Left colon (tissue), 2 donors: ENCODE data around the gene MAPK8IP2. TPM values are rescaled to one million over a fixed set of nuclear protein-coding genes. Genes with fewer than 3 reads are reported as not detected.
"Not testable (repeated sequence)": the region's sequence is repeated elsewhere in the genome, so short reads cannot be mapped to it uniquely, and the experiment has no call there.

Experiments used
- ATAC-seq: fragments of 200-7000 bp; cut with Tn5 transposase; one replicate; pipeline ENCODE4 v1.9.1; 2020; ENCODE audit warnings: mild to moderate bottlenecking, moderate library complexity
- DNase-seq, 2 donors: peaks; one replicate each; pipeline ENCODE4 v3.0.0-alpha.2; 2020
- intact Hi-C, 2 donors: fragments of 100-400 bp; cut with DNase I in 1 of 2; cut with micrococcal nuclease in 1 of 2; formaldehyde crosslinking; loops; one replicate each; pipeline versions ENCODE4 v1.11.2 to v1.14.0; 2022; cut with DNase I, micrococcal nuclease
- total RNA-seq, 2 donors: library from RNA; stranded (reverse); fragmentation: NEBNext Ultra II Directional; extraction: Animal tissue kit (Norgen Biotek cat#: 25700); gene quantifications; one replicate each; pipeline ENCODE4 v1.2.1, GENCODE V29; 2021
- donor health status: DM: no; HTN: no; CAD: no.
- donor health status: DM: yes; HTN: yes; CAD: no.

Gene MAPK8IP2
- total RNA-seq, 2 donors from 2014 or later, result 1.2 to 1.5 TPM

DNA sequence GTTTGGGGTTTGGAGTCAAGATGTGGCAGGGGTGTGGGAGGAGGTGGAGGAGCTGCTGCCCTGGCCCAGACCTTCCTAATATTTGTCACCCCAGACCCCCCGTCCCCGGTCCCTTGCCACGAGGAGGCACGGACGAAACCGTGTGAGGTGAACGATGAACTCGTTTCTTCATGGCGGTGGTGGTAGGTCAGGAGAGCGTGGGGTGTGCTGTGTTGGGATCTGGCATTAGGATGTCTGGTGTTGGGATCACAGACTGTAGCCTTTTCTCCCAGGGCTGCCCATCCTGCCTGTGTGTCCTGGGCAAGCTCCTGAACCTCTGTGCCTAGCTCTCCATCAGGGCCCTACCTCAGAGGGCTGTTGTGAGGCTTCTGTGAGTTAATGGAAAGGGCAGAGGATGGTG is 8.4 kb downstream of the MAPK8IP2 start:
- ATAC-seq (no peak), DNase-seq (no peak)
- intact Hi-C loops, result no loop called here

DNA sequence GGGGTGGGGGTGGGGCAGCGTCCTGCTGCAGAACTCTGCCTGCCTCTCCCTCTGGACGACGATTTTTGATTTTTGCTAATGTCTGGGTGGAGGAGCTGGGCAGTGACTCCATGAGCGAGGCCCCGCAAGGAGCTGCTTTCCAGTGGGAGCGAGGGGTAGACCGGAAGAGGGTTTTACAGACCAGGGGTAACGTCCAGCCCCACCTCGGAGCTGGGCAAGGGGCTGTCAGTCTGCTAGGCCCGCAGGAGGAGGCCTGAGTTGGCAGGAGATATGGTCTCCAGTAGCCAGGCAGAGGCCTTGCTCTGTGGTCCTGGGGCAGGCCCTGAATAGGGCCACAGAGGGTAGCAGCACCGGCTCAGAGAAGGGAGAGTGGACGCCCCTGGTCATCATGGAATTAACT is 9.0 kb downstream of the MAPK8IP2 start:
- no peak for DNase-seq
- intact Hi-C loops, result no loop called here
- no peak for ATAC-seq

DNA sequence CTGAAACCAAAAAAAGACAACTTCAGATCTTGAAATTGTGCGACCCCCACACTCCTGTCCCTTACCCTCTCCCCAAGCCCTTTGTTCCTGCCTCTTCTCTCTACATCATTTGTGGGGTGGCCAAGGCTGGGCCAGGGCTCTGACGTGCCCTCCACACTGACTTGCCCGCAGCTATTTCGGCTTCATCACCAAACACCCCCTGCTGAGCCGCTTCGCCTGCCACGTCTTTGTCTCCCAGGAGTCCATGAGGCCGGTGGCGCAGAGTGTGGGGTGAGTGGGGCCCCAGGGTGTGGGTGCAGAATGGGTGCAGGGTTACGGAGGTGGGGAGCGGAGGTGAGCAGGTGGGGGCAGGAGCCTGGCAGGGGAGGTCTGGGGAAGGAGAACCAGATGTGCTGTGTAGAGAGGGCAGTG is 9.5 kb downstream of the MAPK8IP2 start:
- DNase-seq (no peak), ATAC-seq (no peak)
- intact Hi-C loops, result no loop called here

DNA sequence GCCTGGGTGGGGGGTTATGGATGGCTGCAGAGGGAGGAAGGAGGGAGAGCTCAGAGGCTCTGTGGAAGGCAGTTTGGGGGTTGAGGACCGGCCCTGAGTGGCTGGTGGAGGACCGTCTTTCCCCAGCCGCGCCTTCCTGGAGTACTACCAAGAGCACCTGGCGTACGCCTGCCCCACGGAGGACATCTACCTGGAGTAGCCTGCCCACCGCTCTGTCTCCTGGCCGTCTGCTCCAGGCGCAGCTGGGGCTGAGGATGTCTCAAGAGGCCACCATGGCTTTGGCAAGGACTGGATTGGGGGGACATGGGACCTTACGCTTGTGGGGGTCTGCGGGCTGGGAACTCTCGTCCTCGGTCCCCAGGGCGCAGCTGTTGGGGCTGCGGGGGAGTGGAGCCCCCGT is 10.0 kb downstream of the MAPK8IP2 start:
- ATAC-seq, result no peak
- no peak for DNase-seq
- intact Hi-C loops, result no loop called here

DNA sequence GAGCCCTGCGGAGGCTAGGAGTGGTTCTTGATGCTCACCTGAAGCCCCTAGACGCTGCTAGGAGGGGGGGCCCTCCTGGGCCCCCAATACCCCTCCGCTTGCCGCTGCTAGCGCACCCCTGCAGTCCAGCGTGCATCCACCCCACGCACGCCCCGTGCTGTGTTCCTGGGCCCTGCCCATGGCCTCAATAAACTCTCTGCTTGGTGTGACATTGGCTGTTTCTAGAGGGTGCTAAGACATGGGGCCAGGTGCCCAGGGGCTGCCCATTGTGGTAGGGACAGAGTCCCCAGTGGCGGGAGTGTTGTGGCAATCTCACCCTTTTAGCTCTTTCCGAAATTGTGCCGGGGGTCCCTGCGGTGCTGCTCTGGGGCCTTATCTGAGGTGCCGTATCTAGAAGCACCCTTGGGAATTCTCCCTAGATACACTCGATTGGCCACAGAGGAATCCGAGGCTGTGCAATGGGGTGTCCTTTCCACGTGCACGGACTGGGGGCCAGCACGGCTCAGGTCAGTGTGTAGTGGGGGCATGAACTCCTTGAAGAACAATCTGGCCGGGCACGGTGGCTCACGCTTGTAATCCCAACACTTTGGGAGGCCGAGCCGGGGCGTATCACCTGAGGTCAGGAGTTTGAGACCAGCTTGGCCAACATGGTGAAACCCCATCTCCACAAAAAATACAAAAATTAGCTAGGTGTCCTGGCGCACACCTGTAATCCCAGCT is 10.9 kb downstream of the MAPK8IP2 start:
- intact Hi-C loops, result no loop called here
- DNase-seq (no peak), ATAC-seq (no peak)

DNA sequence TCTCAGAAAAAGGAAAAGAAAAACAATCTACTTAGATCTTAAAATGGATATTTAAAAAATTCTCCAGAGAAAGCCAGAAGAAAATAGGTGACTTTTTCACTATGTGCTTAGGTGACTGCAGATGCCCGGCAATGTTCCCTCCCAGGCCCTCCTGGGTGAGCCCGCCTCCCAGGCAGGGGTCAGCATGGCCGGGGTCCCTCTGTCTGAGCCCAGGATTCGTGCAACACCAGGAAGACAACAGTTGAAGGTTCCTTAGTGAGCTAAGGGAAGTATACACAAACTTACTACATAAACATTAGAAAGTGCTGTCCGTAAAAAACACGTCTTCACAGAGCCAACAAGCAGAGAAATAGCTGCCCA is 11.6 kb downstream of the MAPK8IP2 start:
- ATAC-seq (no peak), DNase-seq (no peak)
- intact Hi-C loops, result no loop called here

DNA sequence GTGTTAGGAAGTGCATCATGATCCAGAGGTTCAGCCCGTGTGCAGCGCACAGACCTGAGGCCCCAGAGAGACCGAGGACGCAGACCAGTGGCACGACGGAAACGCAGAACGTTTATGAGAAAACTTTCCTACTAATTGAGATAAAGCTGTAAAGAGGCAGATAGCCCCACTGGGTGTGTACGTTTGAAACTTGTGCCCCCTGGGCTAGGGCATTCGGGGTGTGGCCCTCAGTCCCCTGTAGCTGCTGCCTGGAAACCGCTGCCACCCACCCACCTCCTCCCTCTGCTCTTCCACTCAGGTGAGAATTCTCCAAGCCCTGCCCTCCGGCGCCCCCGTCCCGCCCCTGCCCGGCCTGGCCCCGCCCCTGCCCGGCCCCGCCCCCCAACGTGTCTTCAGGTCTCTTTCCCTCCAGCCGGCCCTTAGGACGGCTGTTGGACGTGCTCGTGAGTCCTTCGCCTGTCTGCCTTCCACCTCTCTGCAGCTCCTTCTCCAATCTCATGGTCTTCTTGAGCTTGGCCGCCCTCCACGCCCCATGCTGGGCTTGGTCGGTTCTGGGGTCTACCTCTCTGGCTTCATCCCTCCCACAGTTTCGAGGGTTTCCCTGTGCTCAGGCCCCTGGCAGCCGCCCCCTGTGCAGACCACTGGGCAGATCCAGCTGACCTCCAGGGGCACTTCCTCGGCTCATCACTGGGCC is 12.1 kb downstream of the MAPK8IP2 start:
- peak; percentile 67 to 74 for DNase-seq
- ATAC-seq, result peak; percentile 79
- intact Hi-C loops, result no loop called here

DNA sequence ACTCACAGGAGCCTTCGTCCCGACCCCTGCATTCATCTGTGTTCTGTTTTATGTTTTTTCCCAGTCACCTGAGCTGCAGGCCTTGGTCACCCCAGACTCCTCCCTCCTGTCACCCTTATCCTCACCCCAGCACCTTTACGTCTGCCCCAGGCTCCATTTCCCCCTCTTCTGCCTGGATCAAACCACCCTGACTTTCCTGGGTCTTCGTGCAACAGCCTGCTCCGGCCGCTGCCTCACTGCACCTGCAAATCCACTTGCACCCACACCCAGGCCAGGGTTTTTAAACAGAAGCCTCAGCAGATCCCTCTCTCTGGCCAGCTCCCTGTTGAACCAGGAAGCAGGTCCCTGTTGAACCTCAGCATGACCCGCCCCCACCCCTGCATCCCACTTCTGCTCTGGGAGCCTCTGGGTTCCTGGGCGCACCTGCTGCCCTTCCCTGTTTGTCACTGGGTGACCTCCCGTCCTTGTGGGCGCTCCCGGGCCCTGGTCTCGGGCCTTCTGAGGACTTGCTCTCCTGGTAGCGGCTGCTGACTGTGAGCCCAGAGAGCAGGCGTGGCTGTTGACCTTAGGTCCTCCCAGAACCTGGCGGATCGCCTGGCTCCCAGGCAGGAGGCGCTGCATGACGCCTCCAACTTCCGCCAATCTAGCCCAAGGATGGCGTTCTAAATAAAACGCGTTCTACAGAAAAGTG is 12.8 kb downstream of the MAPK8IP2 start:
- peak; percentile 92 for ATAC-seq
- DNase-seq, result peak; percentile 87 to 93
- intact Hi-C loops, result no loop called here

DNA sequence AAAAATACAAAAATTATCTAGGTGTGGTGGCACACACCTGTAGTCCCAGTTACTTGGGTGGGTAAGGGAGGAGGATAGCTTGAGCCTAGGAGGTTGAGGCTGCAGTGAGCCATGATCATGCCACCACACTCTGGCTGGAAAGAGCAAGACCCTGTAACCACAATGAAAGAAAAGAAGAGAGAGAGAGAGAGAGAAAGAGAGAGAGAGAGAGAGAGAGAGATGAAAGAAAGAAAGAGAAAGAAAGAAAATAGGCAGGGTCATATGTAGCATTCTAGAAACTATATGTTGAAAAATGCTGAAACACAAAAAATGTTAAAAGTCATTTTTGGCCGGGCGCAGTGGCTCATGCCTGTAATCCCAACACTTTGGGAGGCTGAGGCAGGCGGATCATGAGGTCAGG is 13.7 kb downstream of the MAPK8IP2 start:
- DNase-seq, ATAC-seq, intact Hi-C loops: not testable (repeated sequence)

DNA sequence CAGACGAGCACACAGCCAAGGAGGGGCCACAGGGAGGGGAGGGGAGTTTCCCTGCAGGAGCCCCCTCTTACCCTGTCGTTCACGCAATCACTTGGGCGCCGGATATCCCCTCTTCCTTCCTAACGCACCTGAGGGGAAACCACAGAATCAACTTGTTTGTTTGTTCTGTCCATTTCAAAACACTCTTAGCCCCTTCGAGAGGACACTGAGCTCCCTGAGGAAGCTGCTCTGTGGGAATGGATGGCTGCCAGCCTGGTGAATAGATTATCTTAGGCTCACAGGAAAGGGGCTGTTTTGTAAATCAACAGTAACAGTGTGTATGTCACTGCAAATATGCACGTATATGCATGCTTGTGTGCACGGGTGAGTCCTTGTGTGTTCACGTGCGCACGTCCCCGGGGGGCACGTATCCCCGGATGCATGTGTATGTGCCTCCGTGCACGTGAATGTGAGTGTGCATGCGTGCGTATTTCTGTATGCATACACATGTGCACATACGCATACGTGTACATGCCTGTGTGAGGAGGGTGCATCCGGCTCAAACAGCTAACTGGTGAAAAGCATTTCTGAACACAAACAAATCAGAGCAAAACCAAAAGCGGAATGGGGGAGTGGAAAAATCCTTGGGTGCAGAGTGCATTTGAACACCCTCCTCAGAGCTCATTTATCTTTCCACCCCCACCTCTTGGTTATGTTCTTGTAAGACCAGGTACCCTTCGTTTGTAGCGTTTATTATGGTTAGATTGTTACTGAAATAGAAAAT is 20.2 kb downstream of the MAPK8IP2 start:
- intact Hi-C loops, result no loop called here
- ATAC-seq (peak; percentile 39), DNase-seq (peak; percentile 48 to 56)

DNA sequence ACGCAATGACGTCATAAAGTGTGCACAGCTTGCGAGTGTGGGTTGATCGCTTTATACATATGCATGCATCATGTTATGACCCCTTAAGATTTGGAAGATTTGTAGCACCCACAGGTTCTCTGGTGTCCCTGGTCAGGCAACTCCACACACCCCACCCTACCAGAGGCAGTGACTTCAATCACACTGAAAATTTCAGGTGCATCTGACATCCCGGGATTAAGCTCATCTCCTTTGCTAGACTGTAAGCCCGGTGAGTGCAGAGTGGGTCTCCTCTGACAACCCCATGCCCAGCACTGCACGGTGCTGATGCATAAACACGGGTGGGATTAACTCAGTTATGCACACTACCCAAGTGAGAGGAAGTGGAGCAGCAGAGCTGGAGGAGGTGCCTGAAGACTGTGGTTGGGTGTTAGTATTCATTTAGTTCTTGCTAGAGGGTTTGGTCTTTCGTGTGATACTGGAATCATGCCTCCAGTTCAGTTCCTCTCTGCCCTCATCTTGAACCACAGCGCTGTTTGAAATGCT is 20.8 kb downstream of the MAPK8IP2 start:
- peak; percentile 9 for ATAC-seq
- intact Hi-C loops, result no loop called here

DNA sequence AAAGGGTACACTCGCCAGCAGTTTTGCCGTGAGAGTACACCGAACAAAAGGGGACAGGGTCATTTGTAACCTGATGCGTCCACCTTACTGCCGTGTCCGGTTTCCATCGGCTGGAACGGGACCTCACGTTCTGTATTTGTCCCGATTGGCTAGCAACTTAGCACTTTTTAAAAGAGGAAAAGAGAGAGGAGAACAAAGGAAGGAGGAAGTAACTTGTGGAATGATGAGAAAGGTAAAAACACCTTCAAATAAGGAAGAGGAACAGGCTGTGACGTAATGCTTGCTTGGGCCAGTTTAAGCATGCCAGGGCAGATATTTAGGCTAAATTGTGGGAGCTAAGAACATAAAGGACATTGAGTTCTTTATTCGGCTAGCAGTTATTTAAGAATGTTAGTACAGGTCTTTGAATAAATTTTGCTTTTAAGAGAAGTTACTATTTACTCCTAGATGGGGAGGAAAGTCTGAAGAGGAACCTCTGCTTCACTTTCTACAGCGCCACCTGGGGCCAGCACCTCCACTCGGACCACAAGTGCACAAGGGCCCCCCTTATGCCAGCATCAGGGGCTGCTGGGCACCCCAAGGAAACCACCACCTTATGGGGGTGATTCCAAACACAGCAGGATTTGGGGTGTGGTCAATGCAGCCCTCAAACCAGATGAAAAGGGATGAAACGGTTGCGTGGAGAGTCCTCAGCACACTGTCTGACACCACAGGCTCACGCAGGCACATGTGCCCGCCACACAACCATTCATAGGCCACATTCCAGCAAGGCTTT is 21.5 kb downstream of the MAPK8IP2 start:
- intact Hi-C loops, result no loop called here
- peak; percentile 20 for ATAC-seq
- peak; percentile 59 to 73 for DNase-seq

More for the DNA sequence above, 20.8 kb downstream of the MAPK8IP2 start:
- no peak for DNase-seq

DNA sequence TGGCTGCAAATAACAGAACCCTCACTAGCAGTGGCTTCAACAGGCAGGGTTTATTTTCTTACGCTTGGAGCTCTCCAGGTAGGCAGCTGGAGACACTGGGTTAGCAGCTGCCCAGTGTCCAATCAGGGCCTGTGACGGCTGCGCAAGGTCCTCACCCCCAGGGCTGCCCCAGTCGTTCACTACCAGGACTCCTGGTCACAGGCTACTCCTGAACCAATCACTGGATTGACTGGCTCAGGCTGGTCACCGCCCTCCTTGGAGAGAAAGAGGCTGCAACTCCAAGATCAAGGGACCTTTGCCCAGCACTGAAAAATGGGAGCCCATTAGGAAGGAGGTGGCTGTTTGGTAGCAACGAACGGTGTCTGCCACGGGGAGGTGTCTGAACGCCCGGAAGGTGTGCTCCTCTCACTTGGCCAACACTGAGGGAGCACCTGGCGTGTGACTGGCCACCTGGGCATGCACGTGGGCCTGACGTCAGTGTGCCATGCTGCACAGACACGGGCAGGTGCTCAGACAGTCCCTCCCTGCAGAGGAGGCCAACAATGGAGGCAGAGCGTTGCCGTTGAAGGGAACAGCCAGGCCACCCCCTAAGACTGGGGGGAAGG is 22.2 kb downstream of the MAPK8IP2 start:
- DNase-seq, result peak; percentile 88 to 94
- intact Hi-C loops, result no loop called here
- ATAC-seq, result peak; percentile 78

DNA sequence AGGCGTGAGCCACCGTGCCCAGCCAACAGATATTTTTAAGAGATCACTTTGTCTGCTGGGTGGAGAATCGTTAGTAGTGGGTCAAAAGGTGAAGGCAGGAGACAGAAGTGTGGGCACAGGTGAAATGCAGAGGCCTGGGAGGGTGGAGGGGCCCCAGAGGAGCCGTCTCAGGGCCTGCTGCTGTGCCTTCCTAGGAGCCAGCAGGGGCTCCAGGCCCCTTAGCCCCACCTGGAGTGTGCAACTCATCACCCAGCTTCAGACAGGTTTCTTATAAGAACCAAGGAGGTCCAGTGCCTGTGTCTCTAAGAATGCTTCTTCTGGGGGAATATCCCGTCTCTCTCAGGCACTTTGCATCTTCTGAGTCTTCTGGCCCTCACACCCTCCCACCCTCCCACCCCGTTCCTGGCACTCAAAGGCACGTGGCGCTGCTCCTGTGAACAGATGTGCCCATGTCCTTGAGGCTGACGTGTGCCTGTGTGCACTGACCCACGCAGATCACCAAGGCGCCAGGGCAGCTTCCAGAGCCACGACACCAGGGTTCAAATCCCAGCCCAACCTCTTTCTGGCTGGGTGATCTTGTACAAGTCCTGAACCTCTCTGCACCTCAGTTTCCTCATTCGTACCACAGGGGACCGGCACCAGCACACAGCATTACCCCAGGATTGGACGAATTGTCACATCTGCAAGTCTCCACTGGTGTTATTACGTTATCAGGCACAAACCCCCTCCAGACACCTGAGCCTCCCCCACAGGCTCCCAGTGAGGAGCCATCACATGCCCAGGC is 23.9 kb downstream of the MAPK8IP2 start:
- no peak for ATAC-seq
- no peak for DNase-seq
- intact Hi-C loops, result no loop called here

DNA sequence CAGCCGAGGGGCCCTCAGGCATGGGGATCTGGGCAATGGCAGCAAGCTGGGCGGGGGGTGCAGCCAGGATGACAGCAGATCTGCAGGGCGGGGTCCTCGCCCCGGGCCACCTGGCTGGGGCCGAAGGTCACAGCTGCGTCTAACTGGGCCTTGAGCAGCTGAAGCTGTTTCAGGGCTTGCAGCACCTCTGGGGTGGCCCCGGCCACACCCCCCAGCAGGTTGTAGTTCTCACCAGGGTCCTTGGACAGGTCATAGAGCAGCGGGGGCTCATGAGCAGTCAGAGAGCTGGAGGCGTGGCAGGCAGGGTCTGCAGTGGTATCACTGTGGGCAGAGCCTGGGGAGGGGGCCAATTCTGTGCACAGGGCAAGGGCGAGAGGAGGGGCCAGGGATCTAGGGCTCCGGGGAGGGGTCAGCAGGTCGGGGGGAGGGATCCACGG is 24.6 kb downstream of the MAPK8IP2 start:
- intact Hi-C loops, result no loop called here
- ATAC-seq, result no peak
- DNase-seq, result no peak

DNA sequence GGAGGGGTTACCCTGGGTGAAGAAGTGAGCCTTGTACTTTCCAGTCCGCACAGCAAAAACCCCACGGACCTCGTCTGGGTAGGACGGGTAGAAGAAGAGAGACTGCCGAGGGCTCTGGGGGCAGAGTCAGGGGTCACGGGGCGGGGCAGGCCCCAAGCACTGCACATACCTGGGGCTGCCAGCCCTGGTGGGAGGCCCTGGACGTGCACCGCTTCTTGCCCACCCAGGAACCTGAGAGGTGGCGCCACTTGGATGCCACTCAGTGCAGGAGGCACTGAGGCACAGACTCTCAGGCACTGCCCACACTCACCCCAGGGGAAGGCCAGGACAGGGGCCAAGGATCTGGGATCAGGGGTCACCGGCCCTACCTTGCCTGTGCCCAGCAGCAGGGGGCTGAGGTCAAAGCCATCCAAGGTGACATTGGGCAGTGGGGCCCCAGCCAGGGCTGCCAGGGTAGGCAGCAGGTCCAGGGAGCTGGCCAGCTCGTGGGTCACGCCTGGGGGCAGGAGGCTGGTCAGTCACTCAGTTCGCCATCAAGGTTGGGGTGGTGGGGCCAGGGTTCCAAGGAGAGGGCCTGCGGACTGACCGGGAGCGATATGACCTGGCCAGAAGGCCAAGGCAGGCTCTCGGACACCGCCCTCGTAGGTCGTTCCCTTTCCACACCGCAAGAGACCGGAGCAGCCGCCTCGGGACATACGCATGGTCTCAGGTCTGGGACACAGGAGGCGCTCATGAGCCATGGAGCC is 25.1 kb downstream of the MAPK8IP2 start:
- no peak for ATAC-seq

More for the DNA sequence above, 25.1 kb downstream of the MAPK8IP2 start:
- no peak for DNase-seq
- intact Hi-C loops, result no loop called here
